ENCODE results near the gene CFAP69.

DNA sequence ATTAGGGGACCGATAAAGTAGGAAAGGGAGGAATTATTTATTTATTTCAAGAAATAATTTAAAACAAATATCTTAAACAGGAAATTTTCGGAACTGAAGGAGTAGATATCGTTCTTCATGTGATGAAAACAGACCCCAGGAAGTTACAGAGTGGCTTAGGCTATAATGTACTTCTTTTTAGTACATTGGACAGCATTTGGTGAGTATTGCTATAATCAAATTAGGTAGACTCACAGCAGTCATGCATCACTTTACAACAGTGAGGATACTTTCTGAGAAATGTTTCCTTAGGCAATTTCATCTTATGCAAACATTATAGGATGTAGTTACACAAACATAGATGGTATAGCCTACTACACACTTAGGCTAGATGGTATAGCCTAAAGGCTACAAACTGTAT, 43.2 kb downstream of the CFAP69 start:
- TF ChIP-seq POLR2AphosphoS5 (IDR thresholded peaks at IDR 0.05; ENCODE audit: low read depth, low read length) (no peak), TAF1 (IDR thresholded peaks at IDR 0.05; ENCODE audit: low read depth, low read length) (no peak), POLR2A (IDR thresholded peaks at IDR 0.05; ENCODE audit: low read depth, low read length) (no peak), PAX5 (IDR thresholded peaks at IDR 0.05; ENCODE audit: insufficient read depth, low read length, severe bottlenecking) (no peak)

Data from GM12891 (cell line).